Measurements from ENCODE around the gene COL4A6. TPM values are rescaled to one million over a fixed set of nuclear protein-coding genes. Genes with fewer than 3 reads are reported as not detected.

The COL4A6 gene
- 10.4 and 11.8 TPM in 2 replicates for total RNA-seq (2021; fragmentation: NEBNext Ultra II Directional; extraction: Animal tissue kit (Norgen Biotek cat#: 25700))
- polyA plus RNA-seq (2011; rRNA removed), result 5.9 and 6.5 TPM in 2 replicates
- polyA plus RNA-seq (2011; cell fraction: cytosol; rRNA removed), result 6.2 TPM
- polyA plus RNA-seq (2011; cell fraction: nucleus; rRNA removed), result 25.7 TPM
- polyA plus RNA-seq (2012, experiment 1 of 2), result 8.2 to 10.2 TPM (median 8.5 TPM) in 4 replicates
- polyA plus RNA-seq (2012, experiment 2 of 2), result 3.7 TPM
- 6.8 TPM for polyA plus RNA-seq (2013, experiment 1 of 2)
- 5.7 TPM for polyA plus RNA-seq (2013, experiment 2 of 2)
- polyA minus RNA-seq (2011; rRNA and poly(A)+ RNA removed), result 9.7 and 11.1 TPM in 2 replicates
- polyA minus RNA-seq (2011; cell fraction: cytosol; rRNA and poly(A)+ RNA removed), result 4.4 TPM
- 20.6 TPM for polyA minus RNA-seq (2011; cell fraction: nucleus; rRNA and poly(A)+ RNA removed)
- long read RNA-seq, experiment 1, partial matches to known transcripts, result 4 of 6 reads
- long read RNA-seq, experiment 1, other reads (novel, unspliced or antisense), result 2 of 6 reads
- long read RNA-seq, experiment 2, partial matches to known transcripts, result 1 of 6 reads
- long read RNA-seq, experiment 2, other reads (novel, unspliced or antisense), result 4 of 6 reads

- no peak within 1 kb of the TSS for H2BK120ac ChIP-seq (replicated peaks; ENCODE audit: low read depth, low read length)
- H3K4ac ChIP-seq (replicated peaks; ENCODE audit: insufficient read length, low read depth, low read length), result no peak within 1 kb of the TSS
- 0 out of 2 replicates have a peak within 1 kb of the TSS, but pooled peaks have one; percentile 92 for H2BK15ac ChIP-seq (ENCODE audit: low read length)
- H2BK5ac ChIP-seq (ENCODE audit: low read depth, low read length), result no peak within 1 kb of the TSS
- no peak within 1 kb of the TSS for H3K27ac ChIP-seq (ENCODE audit: low read depth, low read length)
- CTCF ChIA-PET (ENCODE audit: partially characterized antibody), result no interaction called here
- DNase-seq (ENCODE audit: low read depth in 1 of 2, low spot score in 2 of 2) (peak; percentile 9 to 77), FAIRE-seq (no peak)
- H3K79me2 ChIP-seq (ENCODE audit: control insufficient read depth in 1 of 2, insufficient read depth in 2 of 2, low read length in 2 of 2), result peaks cover 0 to 28% of the 10 kb centered on the region in 2 experiments; a peak in 2 of 4 replicates
- H4K20me1 ChIP-seq (replicated peaks in 1 of 2; ENCODE audit: control insufficient read depth in 1 of 2, insufficient read depth in 2 of 2, low read length in 2 of 2), result no peaks in the 10 kb centered on the region
- no peak within 1 kb of the TSS for H2BK20ac ChIP-seq (ENCODE audit: low read length)
- POLR2A ChIA-PET (ENCODE audit: partially characterized antibody), result interaction anchor here (0.7 kb wide), 1 partner anchor 347 kb away, joined by 3 read pairs; no protein-coding TSS in a partner anchor
- H3K9me3 ChIP-seq (ENCODE audit: insufficient read depth in 2 of 2, low read depth in 1 of 2, low read length in 1 of 2), result no peaks in the 10 kb centered on the region
- no peak within 1 kb of the TSS for H4K91ac ChIP-seq (replicated peaks; ENCODE audit: insufficient read length, low read length)
- no peak within 1 kb of the TSS for H3K23ac ChIP-seq (ENCODE audit: insufficient read length)
- no peak within 1 kb of the TSS for H3K56ac ChIP-seq (replicated peaks; ENCODE audit: insufficient read length, low read depth, low read length)
- H2BK12ac ChIP-seq (ENCODE audit: low read depth, low read length), result no peak within 1 kb of the TSS
- H3K4me2 ChIP-seq (ENCODE audit: insufficient read depth in 1 of 2, low read depth in 2 of 2, low read length in 2 of 2), result peak within 1 kb of the TSS; percentile 84
- no peak within 1 kb of the TSS for H4K5ac ChIP-seq (ENCODE audit: insufficient read length, low read depth, low read length)
- H3K36me3 ChIP-seq (ENCODE audit: control insufficient read depth in 2 of 4, insufficient read depth in 4 of 4, low read length in 3 of 4), result no peaks in the 10 kb centered on the region; a peak in 1 of 8 replicates
- no peaks in the 10 kb centered on the region for H3K27me3 ChIP-seq (replicated peaks in 1 of 4; ENCODE audit: control insufficient read depth in 3 of 4, extremely low read depth in 1 of 4, insufficient read depth in 3 of 4, low read length in 3 of 4)
- no peak within 1 kb of the TSS for H4K8ac ChIP-seq (ENCODE audit: extremely low read depth, insufficient read depth, low read length)
- no peak within 1 kb of the TSS; the same call in 1 of the 2 replicates for H3K18ac ChIP-seq (ENCODE audit: extremely low read depth, low read length)
- H3K4me1 ChIP-seq (replicated peaks in 1 of 4; ENCODE audit: control insufficient read depth in 3 of 4, insufficient read depth in 4 of 4, low read length in 3 of 4), result peaks cover 0 to 6% (median 1%) of the 10 kb centered on the region in 4 experiments; a peak in 2 of 7 replicates
- H3K4me3 ChIP-seq (ENCODE audit: extremely low read depth in 1 of 4, insufficient read depth in 2 of 4, low read depth in 3 of 4, low read length in 4 of 4), result peak within 1 kb of the TSS; percentile 74 to 87 (median 79)
- H2AFZ ChIP-seq (ENCODE audit: low read length), result peak within 1 kb of the TSS; percentile 91
- H3K23me2 ChIP-seq (ENCODE audit: low read depth, low read length), result peaks cover 4% of the 10 kb centered on the region; the same call in 1 of the 2 replicates
- WGBS, 2 experiments (ENCODE audit: extremely low coverage in 1 of 2, insufficient coverage in 1 of 2, insufficient read length in 1 of 2, insufficient replicate concordance in 2 of 2, low coverage in 1 of 2, low lambda C conversion rate in 2 of 2, missing lambda C conversion rate in 1 of 2), result 4% methylated on average over 10 of the region's 16 CpGs; no CpG with 5 or more reads in 1 of the 2 experiments
- no peak within 1 kb of the TSS for H2AK5ac ChIP-seq (ENCODE audit: low read depth, low read length)
- peak within 1 kb of the TSS in 3 of 4 experiments; percentile 27 to 50 (median 43); a peak in 3 of 7 replicates for H3K9ac ChIP-seq (replicated peaks in 1 of 4; ENCODE audit: extremely low read depth in 1 of 4, low read depth in 3 of 4, low read length in 3 of 4)
- TF ChIP-seq POLR2A (IDR thresholded peaks at IDR 0.05; ENCODE audit: control extremely low read depth in 1 of 2, low read depth in 2 of 2, low read length in 2 of 2), result 0 out of 3 replicates have a peak, but pooled peaks of 1 of the 2 experiments have one; percentile 23
- TF ChIP-seq ATF2 (IDR thresholded peaks at IDR 0.05; ENCODE audit: low read length), result no peak
- TF ChIP-seq ASH2L (IDR thresholded peaks at IDR 0.05; ENCODE audit: low read length), result peak; percentile 62
- TF ChIP-seq KDM5A (IDR thresholded peaks at IDR 0.05; ENCODE audit: low read length), result no peak
- no peak for TF ChIP-seq SP4 (IDR thresholded peaks at IDR 0.05; ENCODE audit: low read length)
- no peak for TF ChIP-seq CHD1 (IDR thresholded peaks at IDR 0.05; ENCODE audit: low read depth, low read length)
- TF ChIP-seq KDM4A (IDR thresholded peaks at IDR 0.05; ENCODE audit: low read depth, low read length, severe bottlenecking), result peak; percentile 39
- no peak within 1 kb of the TSS for H3K14ac ChIP-seq (ENCODE audit: insufficient read length)
- H3K79me1 ChIP-seq (ENCODE audit: low read depth, low read length), result no peaks in the 10 kb centered on the region
These were observed at the start of gene COL4A6 for GRCh38 chrX:108438110-108438623. TSS of gene COL4A6 (minus strand) at chrX:108438422. CDS start at chrX:108438196, 226 bp downstream.

Measured in H1 (cell line).